NCI-H2107 treated with DMSO at 0.1 percent for 48 hours (cell line): Measurements from ENCODE around the gene DAAM1.

Experiments
- DNase-seq: peaks from one replicate; lab custom pipeline; 2025; ENCODE audit not compliant: unreplicated experiment; lab: John Stamatoyannopoulos, UW

DAAM1 gene

GRCh38 chr14:59282378-59282765 lies 93.9 kb downstream of the DAAM1 start:
- DNase-seq = no peak

DNA sequence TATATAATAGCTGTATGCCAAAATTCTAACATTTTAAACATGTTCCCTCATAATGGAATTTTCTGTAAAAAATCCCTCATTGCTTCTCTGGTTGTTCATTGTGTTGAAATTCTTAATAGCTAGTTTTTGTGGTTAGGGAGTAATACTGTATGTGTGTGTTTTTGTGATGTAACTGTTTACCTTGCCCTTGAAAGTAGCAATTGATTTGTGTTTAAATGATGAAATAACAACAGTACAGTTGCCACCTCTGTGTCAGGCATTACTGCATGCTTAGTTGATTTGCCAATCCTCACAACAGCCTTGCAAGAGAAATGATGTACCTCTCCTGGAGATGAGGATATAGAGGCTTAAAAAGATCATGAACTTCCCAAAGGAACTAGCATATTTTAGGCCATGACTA lies 94.9 kb downstream of the DAAM1 start:
- DNase-seq = peak; percentile 60

- DNase-seq = no peak
These were observed 95.6 kb downstream of the DAAM1 start for GRCh38 chr14:59284059-59284458.

DNA sequence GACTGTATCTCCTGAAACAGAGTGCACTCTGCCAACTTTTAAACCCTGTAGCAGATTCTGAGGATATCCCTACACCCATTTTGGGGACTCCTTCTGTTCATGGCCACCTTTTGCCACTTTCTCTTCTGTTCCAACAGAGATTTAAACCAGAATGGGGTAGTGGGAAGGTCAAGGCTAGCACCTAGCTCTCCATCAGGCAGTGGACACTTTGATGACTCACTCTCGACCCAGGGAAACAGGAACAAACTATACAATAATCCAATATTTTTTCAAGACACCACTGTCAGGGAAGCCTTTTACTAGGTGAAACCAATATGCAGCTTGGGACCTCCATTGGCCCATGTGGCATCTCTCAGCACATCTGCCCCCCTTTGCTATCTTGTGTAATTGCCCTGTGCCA lies 103.6 kb downstream of the DAAM1 start:
- DNase-seq = no peak

GRCh38 chr14:59292921-59293534 lies 104.6 kb downstream of the DAAM1 start:
- no peak for DNase-seq

DNA sequence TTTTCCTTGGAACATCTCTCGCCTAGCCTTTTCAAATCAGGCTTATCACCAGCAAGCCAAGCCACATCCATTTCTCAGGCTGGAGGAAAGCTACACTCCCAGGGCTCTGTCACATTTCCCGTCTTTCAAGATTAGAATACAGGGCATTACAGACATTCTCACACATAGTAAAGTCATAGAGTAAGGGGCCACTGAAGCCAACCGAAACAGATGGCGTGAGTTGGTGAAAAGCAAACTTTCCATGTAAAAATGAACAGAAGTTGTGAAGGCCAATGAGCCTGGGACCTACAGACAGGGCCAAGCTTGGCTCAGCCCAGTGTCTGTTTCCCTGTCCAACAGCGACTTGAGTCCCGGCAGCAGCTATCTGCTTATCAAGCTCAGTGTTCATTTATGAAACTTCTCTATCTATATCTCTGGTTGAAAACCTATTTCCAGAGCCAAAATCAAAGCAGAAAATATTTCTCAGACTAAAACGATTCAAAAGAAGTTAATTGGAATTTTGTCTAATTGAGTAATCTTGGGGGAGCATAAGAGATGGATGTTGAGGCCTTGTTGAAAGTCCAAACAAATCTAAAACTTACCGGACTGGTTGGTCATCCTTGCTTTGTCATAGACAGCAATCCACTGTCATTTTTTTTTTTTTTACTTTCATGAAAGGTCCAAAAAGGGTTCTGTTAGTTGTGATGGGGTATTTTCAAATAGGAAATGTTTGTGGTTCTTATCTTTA lies 105.6 kb downstream of the DAAM1 start:
- no peak for DNase-seq

DNA sequence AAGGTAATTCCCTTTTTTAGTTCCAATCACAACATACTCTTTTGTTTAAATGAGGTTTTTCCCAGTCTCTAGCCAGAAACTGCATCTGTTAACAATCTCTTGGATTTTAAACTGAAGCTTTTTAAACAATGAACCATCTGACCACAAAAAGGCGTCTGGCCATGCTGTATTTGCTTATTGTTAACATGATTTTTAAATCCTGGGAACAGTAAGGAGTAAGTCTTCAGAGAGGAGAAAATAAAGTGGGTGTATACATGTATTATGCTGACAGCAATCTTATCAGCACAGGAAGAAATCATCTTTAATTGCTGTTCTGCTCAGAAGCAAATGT lies 106.2 kb downstream of the DAAM1 start:
- DNase-seq = no peak

DNA sequence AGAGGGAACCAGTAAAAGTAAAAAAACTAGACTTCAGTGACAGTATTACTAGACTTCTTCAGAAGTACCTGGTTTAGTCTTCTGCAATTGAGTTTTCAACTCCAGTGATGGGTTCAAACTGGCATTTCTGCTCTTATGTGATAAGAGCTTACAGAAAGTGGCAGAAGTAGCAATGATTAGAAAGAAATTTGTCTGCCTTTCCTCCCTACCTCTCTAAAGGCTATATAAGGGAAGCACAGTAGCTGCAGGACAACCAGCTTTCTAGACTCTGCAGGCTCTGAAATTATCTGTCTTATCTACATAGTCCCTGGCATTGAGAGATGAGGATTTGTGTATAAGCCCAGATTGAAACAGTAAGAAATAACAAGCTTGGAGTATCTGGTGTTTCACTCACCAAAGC lies 107.5 kb downstream of the DAAM1 start:
- DNase-seq = no peak

GRCh38 chr14:59296508-59296907 lies 108.0 kb downstream of the DAAM1 start:
- DNase-seq = no peak

DNA sequence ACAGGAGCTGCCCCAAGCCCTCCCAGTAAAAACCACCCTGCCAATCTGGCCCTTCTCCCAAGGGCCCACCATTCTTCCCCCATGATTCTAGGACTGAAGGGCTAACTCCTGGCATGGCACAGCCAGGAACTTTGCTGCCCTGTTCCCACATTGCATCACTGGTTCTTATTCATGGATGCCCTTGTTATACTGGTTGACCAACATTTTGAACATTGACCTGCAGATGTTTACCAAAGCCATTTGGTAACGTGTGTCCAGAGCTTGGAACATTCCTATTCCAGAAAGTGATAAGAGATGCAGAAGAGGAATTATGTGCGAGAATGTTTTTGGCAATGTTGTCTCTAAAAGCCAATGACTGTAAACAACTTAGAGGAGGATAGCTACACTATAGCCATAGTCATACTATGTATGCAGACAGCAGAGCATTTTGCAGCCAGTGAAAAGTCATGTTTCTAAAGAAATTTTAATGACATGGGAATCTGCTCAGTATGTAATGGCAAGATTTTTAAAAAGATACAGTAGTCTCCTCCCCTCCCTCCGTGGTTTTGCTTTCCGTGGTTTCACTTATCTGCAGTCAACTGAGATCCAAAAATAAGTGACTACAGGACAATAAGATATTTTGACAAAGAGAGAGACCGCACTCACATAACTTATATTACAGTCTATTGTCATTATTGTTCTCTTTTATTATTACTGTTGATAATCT lies 108.8 kb downstream of the DAAM1 start:
- no peak for DNase-seq

GRCh38 chr14:59299731-59300130 lies 111.3 kb downstream of the DAAM1 start:
- no peak for DNase-seq

DNA sequence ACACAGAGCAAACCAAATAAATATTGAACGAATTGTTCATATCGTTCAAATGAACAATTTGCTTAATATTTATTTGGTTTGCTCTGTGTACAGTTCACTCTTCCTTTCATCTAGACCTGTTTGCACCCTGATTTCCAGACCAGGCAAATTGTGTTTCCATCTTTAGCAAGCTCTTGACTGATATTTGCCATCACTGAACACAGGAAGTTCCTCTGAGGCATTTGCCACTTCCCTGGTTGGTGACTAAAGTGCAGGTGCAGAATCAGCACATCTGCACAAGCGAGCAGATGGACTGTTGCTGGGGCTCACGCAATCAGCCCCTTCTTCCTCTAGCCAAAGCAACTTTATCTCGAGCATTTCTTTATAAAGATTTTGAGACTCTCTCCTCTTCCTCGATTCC lies 112.9 kb downstream of the DAAM1 start:
- no peak for DNase-seq

GRCh38 chr14:59302313-59302712 lies 113.8 kb downstream of the DAAM1 start:
- DNase-seq = no peak

DNA sequence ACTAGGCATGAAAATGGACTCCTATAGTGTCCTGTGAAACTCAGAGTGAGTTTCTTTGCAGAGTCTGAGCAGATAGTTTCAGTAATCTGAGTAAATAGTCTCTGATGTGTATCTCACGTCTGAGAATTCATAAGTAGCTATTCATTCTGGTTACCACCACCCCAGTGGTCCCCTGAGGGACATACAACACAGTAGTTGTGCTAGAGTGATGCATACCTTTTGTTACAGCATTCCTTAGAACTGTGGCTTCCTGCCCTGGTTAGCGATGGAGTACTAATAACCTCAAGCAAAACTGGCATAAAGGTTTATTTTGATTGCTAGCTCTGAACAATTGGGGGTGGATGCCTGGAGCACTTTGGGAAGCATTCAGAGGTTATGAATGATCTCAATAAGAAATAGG lies 114.7 kb downstream of the DAAM1 start:
- no peak for DNase-seq

DNA sequence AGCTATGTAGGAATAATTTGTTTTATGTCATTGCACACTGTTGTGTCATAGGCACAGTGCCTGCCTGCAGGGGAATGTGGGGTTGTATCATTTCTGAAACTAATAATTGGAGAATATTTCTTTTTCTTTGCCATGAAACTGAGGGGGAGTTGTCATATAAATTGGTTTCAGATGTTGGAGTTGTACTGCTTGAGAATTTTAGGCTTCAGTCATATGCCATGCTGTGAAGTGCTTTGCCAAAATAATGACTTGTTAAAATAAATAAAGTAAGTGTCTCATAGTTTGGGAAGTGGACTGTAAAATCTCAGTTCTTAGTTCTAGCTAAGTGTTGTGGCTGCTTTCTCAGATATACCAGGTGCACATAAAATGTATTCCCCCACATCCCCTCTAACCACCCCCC lies 116.8 kb downstream of the DAAM1 start:
- DNase-seq = no peak

- no peak for DNase-seq
These were observed 117.5 kb downstream of the DAAM1 start for GRCh38 chr14:59305836-59306555.

DNA sequence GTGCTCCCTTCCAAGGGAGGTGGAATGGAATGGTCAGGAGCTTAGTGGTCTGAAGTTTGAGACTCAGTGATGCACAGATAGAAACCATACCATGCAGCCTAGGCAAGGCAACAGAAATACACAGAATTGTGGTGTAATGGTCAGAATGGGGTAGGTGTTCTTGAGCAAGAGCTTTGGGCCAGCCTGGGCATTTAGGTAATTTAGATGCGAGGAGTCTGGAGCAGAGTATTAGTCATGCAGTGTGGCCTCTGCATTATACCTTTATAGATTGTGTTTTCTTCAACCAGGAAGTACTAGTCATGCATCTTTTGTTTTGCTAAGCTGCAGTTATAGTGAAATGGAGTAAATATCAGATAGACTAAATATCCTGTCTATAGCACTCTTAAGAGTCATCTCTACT lies 118.3 kb downstream of the DAAM1 start:
- DNase-seq = no peak

DNA sequence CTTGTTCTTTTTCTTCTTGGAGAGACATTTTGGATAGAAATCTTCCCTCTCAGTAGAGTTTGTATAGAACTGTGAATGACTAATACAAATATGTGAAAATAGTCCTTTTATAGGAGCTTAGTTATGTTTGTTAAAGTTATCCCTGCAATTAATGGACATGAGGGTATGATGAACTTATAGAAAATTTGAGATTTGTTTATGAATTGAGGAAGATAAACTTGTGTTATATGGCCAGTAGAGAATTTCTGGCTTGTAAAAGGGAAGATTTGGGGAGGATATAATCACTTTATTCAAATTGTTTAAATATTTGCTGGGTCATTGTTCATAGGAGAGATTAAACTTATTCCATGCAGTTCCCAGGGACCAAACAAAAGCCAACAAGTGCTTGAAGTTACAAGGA lies 119.6 kb downstream of the DAAM1 start:
- no peak for DNase-seq

DNA sequence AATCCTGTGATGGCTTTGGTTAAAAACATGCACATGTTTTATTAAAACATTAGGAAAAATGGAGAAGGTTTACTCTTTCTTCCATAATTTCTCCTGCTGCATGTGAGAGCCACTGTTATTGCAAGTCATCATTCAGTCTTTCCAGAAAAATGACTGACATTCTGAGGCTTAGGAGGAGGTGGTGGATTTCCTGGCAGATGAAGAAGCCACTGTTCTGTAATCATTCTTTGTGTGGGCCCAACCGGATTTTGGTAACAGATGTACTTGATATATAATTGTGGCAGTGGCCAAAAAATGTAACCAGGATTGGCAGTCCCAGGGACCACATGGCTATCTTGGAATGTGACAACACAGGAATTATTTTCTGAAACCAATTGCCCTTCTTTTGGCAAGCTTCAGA lies 120.2 kb downstream of the DAAM1 start:
- DNase-seq = no peak

DNA sequence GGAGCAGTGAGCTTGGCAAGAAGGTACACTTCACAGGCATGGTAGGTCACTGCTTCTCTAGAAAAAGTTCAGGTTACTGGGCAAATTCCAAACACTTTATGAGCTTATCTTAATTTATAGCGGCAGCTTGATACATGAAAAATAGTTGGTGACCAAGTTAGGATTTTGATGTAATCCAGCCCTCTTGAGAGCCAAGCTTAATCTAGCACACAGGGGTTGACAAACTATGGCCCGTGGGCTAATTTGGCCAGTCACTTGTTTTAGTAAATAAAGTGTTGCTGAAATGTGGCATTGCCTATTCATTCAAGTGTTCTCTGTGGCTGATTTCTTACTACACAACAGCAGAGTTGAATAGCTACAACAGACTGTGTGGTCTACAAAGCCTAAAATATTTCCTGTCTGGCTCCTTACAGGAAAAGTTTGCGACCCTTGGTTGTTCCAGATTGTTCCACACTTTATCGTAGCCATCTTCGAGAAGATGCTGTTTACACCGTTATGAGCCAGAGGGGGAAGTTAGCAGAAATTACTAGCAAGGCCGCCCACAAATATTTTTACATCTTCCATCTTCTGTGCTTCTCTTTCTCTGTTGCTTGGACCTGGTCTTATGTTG lies 120.9 kb downstream of the DAAM1 start:
- DNase-seq = no peak

- DNase-seq = no peak
These were observed 122.2 kb downstream of the DAAM1 start for GRCh38 chr14:59310633-59311032.
